A673 (cell line): Measurements from ENCODE around the gene SNX19. TPM values are rescaled to one million over a fixed set of nuclear protein-coding genes. Genes with fewer than 3 reads are reported as not detected.

Experiments used
- BruUV-seq: library from RNA; stranded (reverse); fragments of 400-500 nt; replicated peaks from 2 replicates; lab custom pipeline; 2021; lab: Mats Ljungman, UMichigan
- CTCF ChIA-PET: fragments of 300-600 bp; sonication (Branson Sonifier 250); formaldehyde crosslinking; loops from one replicate; lab custom pipeline; 2022; ENCODE audit warnings: antibody characterized with exemption; lab: Charles Lee
- POLR2A ChIA-PET: fragments of 300-600 bp; sonication (Branson Sonifier 250); formaldehyde crosslinking; loops from one replicate; lab custom pipeline; 2022; ENCODE audit warnings: antibody characterized with exemption; ENCODE audit not compliant: low non-redundant PET; lab: Charles Lee
- DNase-seq: peaks from one replicate; pipeline ENCODE4 v3.0.0-alpha.2; 2015; ENCODE audit warnings: low spot score
- H3K27ac ChIP-seq: fragments of 200-600 bp; sonication (generic); 2 replicates; pipeline ENCODE4 v1.5.1; 2016; ENCODE audit warnings: mixed run types, low read depth, mild to moderate bottlenecking, mixed read lengths, antibody characterized with exemption, low read length; ENCODE audit not compliant: poor library complexity, severe bottlenecking
- H3K27me3 ChIP-seq: fragments of 200-600 bp; sonication (generic); replicated peaks from 2 replicates; pipeline ENCODE4 v1.6.1; 2017; ENCODE audit warnings: mixed run types, low read depth, mild to moderate bottlenecking, mixed read lengths, antibody characterized with exemption, low read length; ENCODE audit not compliant: insufficient read depth, poor library complexity
- H3K36me3 ChIP-seq: fragments of 200-600 bp; sonication (generic); 2 replicates; pipeline ENCODE4 v1.6.1; 2016; ENCODE audit warnings: mixed run types, mild to moderate bottlenecking, mixed read lengths, antibody characterized with exemption, low read length; ENCODE audit not compliant: insufficient read depth, poor library complexity, severe bottlenecking
- H3K4me1 ChIP-seq: fragments of 200-600 bp; sonication (generic); 2 replicates; pipeline ENCODE4 v1.6.1; 2017; ENCODE audit warnings: mixed run types, mild to moderate bottlenecking, mixed read lengths, antibody characterized with exemption, low read length; ENCODE audit not compliant: insufficient read depth, poor library complexity, severe bottlenecking
- H3K4me3 ChIP-seq: fragments of 200-600 bp; sonication (generic); 2 replicates; pipeline ENCODE4 v1.5.1; 2016; ENCODE audit warnings: low read depth, mixed run types, mild to moderate bottlenecking, mixed read lengths, low read length; ENCODE audit not compliant: poor library complexity, severe bottlenecking
- H3K9me3 ChIP-seq: fragments of 200-600 bp; sonication (generic); 2 replicates; pipeline ENCODE4 v1.6.1; 2016; ENCODE audit warnings: mixed run types, low read depth, mild to moderate bottlenecking, mixed read lengths, antibody characterized with exemption, low read length; ENCODE audit not compliant: poor library complexity, severe bottlenecking
- CTCF ChIP-seq: fragments of 300-800, 200-600 bp; sonication (generic); conservative IDR thresholded peaks from 2 replicates; pipeline ENCODE4 v1.5.1; 2017; ENCODE audit warnings: low read depth, mild to moderate bottlenecking, antibody characterized with exemption, low read length, moderate library complexity, mixed read lengths
- EZH2 ChIP-seq: fragments of 200-600 bp; sonication (generic); IDR thresholded peaks from 2 replicates; pipeline ENCODE4 v1.6.1; 2017; ENCODE audit warnings: borderline replicate concordance, low read depth, mild to moderate bottlenecking, mixed read lengths, antibody characterized with exemption, low read length; ENCODE audit not compliant: poor library complexity, severe bottlenecking
- intact Hi-C: fragments of 100-400 bp; cut with micrococcal nuclease; formaldehyde crosslinking; loops from one replicate; pipeline ENCODE4 v1.10.0; 2022; ENCODE audit not compliant: unreplicated experiment
- total RNA-seq: library from RNA; stranded (reverse); gene quantifications from 2 replicates; pipeline ENCODE4 v1.2.3, GENCODE V29; 2021

The SNX19 gene
- total RNA-seq, 1 experiment from 2014 or later, result 51.9 TPM

GRCh38 chr11:130874396-130874795 lies 41.9 kb downstream of the SNX19 start:
- no peak for DNase-seq
- Histone ChIP-seq H3K27ac (no peak overlapping the region), H3K27me3 (no peaks in the 10 kb centered on the region), H3K4me1 (no peaks in the 10 kb centered on the region), H3K36me3 (peaks cover 30% of the 10 kb centered on the region), H3K4me3 (no peak overlapping the region), H3K9me3 (no peaks in the 10 kb centered on the region)
- BruUV-seq, result no TSS peak
- CTCF ChIA-PET, result no interaction called here
- intact Hi-C loops, result no loop called here
- TF ChIP-seq CTCF, result no peak
- POLR2A ChIA-PET, result no interaction called here

- TF ChIP-seq EZH2 (no peak), CTCF (no peak)
- Histone ChIP-seq H3K9me3 (no peaks in the 10 kb centered on the region), H3K4me3 (no peak overlapping the region), H3K27ac (no peak overlapping the region), H3K4me1 (no peaks in the 10 kb centered on the region), H3K27me3 (no peaks in the 10 kb centered on the region), H3K36me3 (peaks cover 23% of the 10 kb centered on the region)
- CTCF ChIA-PET, result no interaction called here
- POLR2A ChIA-PET, result no interaction called here
- BruUV-seq, result no TSS peak
- intact Hi-C loops, result no loop called here
- DNase-seq, result no peak
Observed at GRCh38 chr11:130873761-130874160, 42.5 kb downstream of the SNX19 start.

- DNase-seq, result no peak
- BruUV-seq, result no TSS peak
- TF ChIP-seq CTCF (no peak), EZH2 (no peak)
- CTCF ChIA-PET, result no interaction called here
- H3K4me3 ChIP-seq, result no peak overlapping the region
- no peaks in the 10 kb centered on the region for H3K4me1 ChIP-seq
- H3K27ac ChIP-seq, result no peak overlapping the region
- H3K9me3 ChIP-seq, result no peaks in the 10 kb centered on the region
- POLR2A ChIA-PET, result no interaction called here
- intact Hi-C loops, result no loop called here
- H3K36me3 ChIP-seq, result peaks cover 17% of the 10 kb centered on the region
- H3K27me3 ChIP-seq, result no peaks in the 10 kb centered on the region
Observed at GRCh38 chr11:130872981-130873380, 43.3 kb downstream of the SNX19 start.
